Omental fat pad (tissue), 4 donors: ENCODE measurements around the gene TMEM59L. TPM values are rescaled to one million over a fixed set of nuclear protein-coding genes. Genes with fewer than 3 reads are reported as not detected.

Experiments
- ATAC-seq: fragments of 150-250 bp; one replicate; pipeline ENCODE4 v1.9.1; 2016; ENCODE audit warnings: mild to moderate bottlenecking, moderate library complexity; ENCODE audit not compliant: low FRiP score
- DNase-seq: peaks from one replicate; pipeline ENCODE4 v3.0.0-alpha.2; 2019; ENCODE audit warnings: low spot score
- CTCF ChIP-seq, 3 donors: fragments of 450-650 bp; IDR thresholded peaks; one replicate each; pipeline ENCODE4 v1.5.1; 2016 to 2017; ENCODE audit warnings: antibody characterized with exemption in 3 of 3, mild to moderate bottlenecking in 3 of 3, moderate library complexity in 2 of 3
- small RNA-seq: library from RNA; depleted of rRNA; stranded (forward); fragments of <200 nt; gene quantifications from one replicate; pipeline ENCODE3, GENCODE V24; 2016
- total RNA-seq, 4 donors: library from RNA; depleted of rRNA; stranded (reverse); fragments of >200 nt; gene quantifications; one replicate each; pipeline ENCODE4 v1.1.0, GENCODE V29; 2016

TMEM59L gene
- total RNA-seq, 4 donors from 2014 or later, result 0.28 to 0.79 TPM; not detected in 2

- no peak for TF ChIP-seq CTCF (IDR thresholded peaks at IDR 0.05)
- no peak for ATAC-seq
Observed at GRCh38 chr19:18667531-18668251, 55.0 kb downstream of the TMEM59L start.

GRCh38 chr19:18668252-18668631, 55.6 kb downstream of the TMEM59L start:
- ATAC-seq, result no peak
- TF ChIP-seq CTCF (IDR thresholded peaks at IDR 0.05), result no peak
- no peak for DNase-seq

More at GRCh38 chr19:18667531-18668251, 55.0 kb downstream of the TMEM59L start:
- DNase-seq, result no peak

GRCh38 chr19:18668744-18669523, 56.3 kb downstream of the TMEM59L start:
- TF ChIP-seq CTCF (IDR thresholded peaks at IDR 0.05), result no peak
- ATAC-seq, result no peak
- no peak for DNase-seq

GRCh38 chr19:18669524-18669817, 56.8 kb downstream of the TMEM59L start:
- no peak for TF ChIP-seq CTCF (IDR thresholded peaks at IDR 0.05)
- no peak for DNase-seq
- ATAC-seq, result no peak

- TF ChIP-seq CTCF (IDR thresholded peaks at IDR 0.05), result no peak
- DNase-seq, result no peak
- ATAC-seq, result no peak
Observed at GRCh38 chr19:18669883-18670282, 57.2 kb downstream of the TMEM59L start.

GRCh38 chr19:18670312-18670711, 57.6 kb downstream of the TMEM59L start:
- no peak for TF ChIP-seq CTCF (IDR thresholded peaks at IDR 0.05)
- ATAC-seq (no peak), DNase-seq (no peak)

Small RNA genes lying within 50 kb of the gene (small RNA-seq; reads per million reads assigned to genes)
- not detected for gene RN7SL155P

Other genes with a start within 250 kb of the TMEM59L start
- gene GDF15, start 226.7 kb upstream of the TMEM59L start, total RNA-seq, result 1 to 10 TPM; 1.9 to 4.6 (median 3.0) TPM
- gene LRRC25, start 215.2 kb upstream of the TMEM59L start, total RNA-seq, result 10 to 100 TPM; 11.8 to 37.2 (median 28.8) TPM
- gene SSBP4, start 193.5 kb upstream of the TMEM59L start, total RNA-seq, result 10 to 100 TPM; 29.9 to 62.9 (median 43.7) TPM
- 10 to 100 TPM; 20.0 to 36.7 (median 29.8) TPM for gene ISYNA1, start 174.7 kb upstream of the TMEM59L start, total RNA-seq
- gene ELL, start 90.8 kb upstream of the TMEM59L start, total RNA-seq, result 10 to 100 TPM; 18.1 to 43.1 (median 24.8) TPM
- gene FKBP8, start 69.3 kb upstream of the TMEM59L start, total RNA-seq, result 100 to 1,000 TPM; 193 to 275 (median 236) TPM
- 100 to 1,000 TPM in 3 of 4 donors, 10 to 100 TPM in 1; 96.9 to 140 (median 102) TPM for gene KXD1, start 55.0 kb upstream of the TMEM59L start, total RNA-seq
- gene UBA52, start 41.0 kb upstream of the TMEM59L start, total RNA-seq, result 100 to 1,000 TPM; 600 to 891 (median 689) TPM
- gene REX1BD, start 24.1 kb upstream of the TMEM59L start, total RNA-seq, result 100 to 1,000 TPM in 2 of 4 donors, 10 to 100 TPM in 2; 79.5 to 127 (median 101) TPM
- 100 to 1,000 TPM in 1 of 4 donors, 10 to 100 TPM in 1, 1 to 10 TPM in 2; 6.3 to 115 (median 10.9) TPM for gene CRLF1, start 6.1 kb upstream of the TMEM59L start, total RNA-seq
- 10 to 100 TPM in 3 of 4 donors, 1 to 10 TPM in 1; 6.3 to 17.8 (median 11.6) TPM for gene KLHL26, start 24.2 kb downstream of the TMEM59L start, total RNA-seq
- gene CRTC1, start 70.8 kb downstream of the TMEM59L start, total RNA-seq, result 1 to 10 TPM; 2.8 to 6.5 (median 5.6) TPM
- gene COMP, start 178.4 kb downstream of the TMEM59L start, total RNA-seq, result 1 to 10 TPM; 1.1 to 1.9 (median 1.3) TPM
- gene UPF1, start 219.1 kb downstream of the TMEM59L start, total RNA-seq, result 100 to 1,000 TPM in 2 of 4 donors, 10 to 100 TPM in 2; 67.3 to 113 (median 96.0) TPM